Nephron progenitor cell (in vitro differentiated cells): ENCODE measurements around the gene PSME3.

Source experiments
- DNase-seq: peaks from one replicate; pipeline ENCODE4 v3.0.0; 2021
- H3K27ac Mint-ChIP-seq: 2 replicates; pipeline ENCODE4 v1.8.0; 2021; ENCODE audit warnings: mild to moderate bottlenecking, moderate library complexity, mixed read lengths
- H3K27me3 Mint-ChIP-seq: 2 replicates; pipeline ENCODE4 v1.8.0; 2021; ENCODE audit warnings: mild to moderate bottlenecking, low read depth, mixed read lengths; ENCODE audit not compliant: poor library complexity
- H3K36me3 Mint-ChIP-seq: 2 replicates; pipeline ENCODE4 v1.8.0; 2021; ENCODE audit warnings: low read depth, mixed read lengths
- H3K4me1 Mint-ChIP-seq: 2 replicates; pipeline ENCODE4 v1.8.0; 2021; ENCODE audit warnings: mixed read lengths
- H3K4me3 Mint-ChIP-seq: 2 replicates; pipeline ENCODE4 v1.8.0; 2021; ENCODE audit warnings: mild to moderate bottlenecking, moderate library complexity, mixed read lengths
- H3K9me3 Mint-ChIP-seq: 2 replicates; pipeline ENCODE4 v1.8.0; 2021; ENCODE audit warnings: mild to moderate bottlenecking, moderate library complexity, mixed read lengths
- TF ChIP-seq, protein P1 (sequence below): fragments of 200-600 bp; sonication (generic); IDR thresholded peaks from 2 replicates; pipeline ENCODE4 v1.5.0; 2021; ENCODE audit warnings: antibody characterized with exemption

PSME3 gene

DNA sequence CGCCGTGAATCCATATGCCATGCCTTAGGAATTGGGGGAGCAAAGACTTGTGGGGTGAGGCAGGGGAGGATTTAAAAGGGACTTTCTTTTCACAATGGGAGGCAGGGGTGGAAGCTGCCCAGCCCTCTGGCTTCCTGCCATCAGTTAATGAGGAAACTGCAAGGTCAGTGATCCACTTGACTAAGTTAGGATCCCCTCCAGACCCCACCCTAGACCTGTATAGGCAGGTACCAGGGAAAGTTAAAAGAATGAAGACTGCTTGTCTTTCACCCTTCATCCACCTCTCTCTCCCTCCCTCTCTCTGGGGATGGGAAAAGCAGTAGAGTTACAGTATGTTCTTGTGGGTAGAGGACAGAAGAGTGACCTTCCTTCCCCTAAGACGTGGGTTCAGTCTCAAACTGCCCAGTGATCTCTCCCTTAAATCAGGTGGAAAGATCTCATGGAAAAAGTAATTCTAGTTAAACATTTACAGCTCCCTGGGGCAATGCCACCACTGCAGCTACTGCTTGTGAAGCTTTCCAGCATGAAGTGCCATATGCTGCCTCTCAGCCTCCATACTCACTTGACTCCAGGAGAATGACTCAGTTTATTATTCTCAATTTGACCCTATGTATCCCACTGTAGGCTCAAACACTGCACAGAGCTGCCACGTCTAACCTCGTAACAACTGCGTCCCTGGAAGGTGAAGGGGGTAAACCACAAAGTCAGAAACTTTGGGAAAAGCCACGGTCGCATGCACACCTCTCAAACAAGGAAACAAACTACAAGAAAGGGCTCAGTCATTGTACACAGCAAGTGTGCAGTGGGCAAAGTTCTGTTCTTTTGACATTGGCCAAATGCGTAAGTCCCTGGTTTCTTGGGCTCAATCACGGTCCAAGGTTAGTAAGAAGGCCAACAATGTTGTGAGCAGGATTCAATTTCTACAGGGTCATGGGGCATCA is 35.9 kb upstream of the PSME3 start:
- Mint-ChIP-seq H3K27ac (no peak overlapping the region), H3K36me3 (peaks cover 36% of the 10 kb centered on the region), H3K4me1 (peaks cover 48% of the 10 kb centered on the region), H3K9me3 (peaks cover 5% of the 10 kb centered on the region), H3K4me3 (peak overlapping the region; percentile 96), H3K27me3 (peaks cover 27% of the 10 kb centered on the region)
- no peak for DNase-seq
- TF ChIP-seq, protein P1, sequence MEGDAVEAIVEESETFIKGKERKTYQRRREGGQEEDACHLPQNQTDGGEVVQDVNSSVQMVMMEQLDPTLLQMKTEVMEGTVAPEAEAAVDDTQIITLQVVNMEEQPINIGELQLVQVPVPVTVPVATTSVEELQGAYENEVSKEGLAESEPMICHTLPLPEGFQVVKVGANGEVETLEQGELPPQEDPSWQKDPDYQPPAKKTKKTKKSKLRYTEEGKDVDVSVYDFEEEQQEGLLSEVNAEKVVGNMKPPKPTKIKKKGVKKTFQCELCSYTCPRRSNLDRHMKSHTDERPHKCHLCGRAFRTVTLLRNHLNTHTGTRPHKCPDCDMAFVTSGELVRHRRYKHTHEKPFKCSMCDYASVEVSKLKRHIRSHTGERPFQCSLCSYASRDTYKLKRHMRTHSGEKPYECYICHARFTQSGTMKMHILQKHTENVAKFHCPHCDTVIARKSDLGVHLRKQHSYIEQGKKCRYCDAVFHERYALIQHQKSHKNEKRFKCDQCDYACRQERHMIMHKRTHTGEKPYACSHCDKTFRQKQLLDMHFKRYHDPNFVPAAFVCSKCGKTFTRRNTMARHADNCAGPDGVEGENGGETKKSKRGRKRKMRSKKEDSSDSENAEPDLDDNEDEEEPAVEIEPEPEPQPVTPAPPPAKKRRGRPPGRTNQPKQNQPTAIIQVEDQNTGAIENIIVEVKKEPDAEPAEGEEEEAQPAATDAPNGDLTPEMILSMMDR: no peak

DNA sequence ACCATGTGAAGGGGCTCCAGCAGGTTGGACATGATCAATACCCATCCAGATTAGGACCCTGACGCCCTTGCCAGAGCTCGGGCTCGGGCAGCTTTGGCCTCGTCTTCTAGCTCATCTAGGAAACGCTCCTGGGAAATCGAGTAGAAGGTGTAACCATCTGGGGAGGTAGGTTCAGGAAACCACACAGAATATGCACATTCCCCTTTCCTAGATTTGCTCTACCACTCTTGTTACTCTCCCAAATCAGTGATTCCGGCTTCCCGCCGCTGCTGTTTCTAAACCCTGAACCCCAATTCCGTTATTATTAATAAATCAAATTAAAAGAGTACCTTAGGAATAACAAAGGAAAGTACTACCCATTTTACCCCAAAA is 35.2 kb upstream of the PSME3 start:
- no peak for DNase-seq
- H3K4me1 Mint-ChIP-seq: peaks cover 55% of the 10 kb centered on the region
- no peak overlapping the region for H3K27ac Mint-ChIP-seq
- peaks cover 5% of the 10 kb centered on the region for H3K9me3 Mint-ChIP-seq
- H3K36me3 Mint-ChIP-seq: peaks cover 36% of the 10 kb centered on the region
- TF ChIP-seq, protein P1: no peak
- H3K4me3 Mint-ChIP-seq: peak overlapping the region; percentile 96
- peaks cover 25% of the 10 kb centered on the region for H3K27me3 Mint-ChIP-seq

DNA sequence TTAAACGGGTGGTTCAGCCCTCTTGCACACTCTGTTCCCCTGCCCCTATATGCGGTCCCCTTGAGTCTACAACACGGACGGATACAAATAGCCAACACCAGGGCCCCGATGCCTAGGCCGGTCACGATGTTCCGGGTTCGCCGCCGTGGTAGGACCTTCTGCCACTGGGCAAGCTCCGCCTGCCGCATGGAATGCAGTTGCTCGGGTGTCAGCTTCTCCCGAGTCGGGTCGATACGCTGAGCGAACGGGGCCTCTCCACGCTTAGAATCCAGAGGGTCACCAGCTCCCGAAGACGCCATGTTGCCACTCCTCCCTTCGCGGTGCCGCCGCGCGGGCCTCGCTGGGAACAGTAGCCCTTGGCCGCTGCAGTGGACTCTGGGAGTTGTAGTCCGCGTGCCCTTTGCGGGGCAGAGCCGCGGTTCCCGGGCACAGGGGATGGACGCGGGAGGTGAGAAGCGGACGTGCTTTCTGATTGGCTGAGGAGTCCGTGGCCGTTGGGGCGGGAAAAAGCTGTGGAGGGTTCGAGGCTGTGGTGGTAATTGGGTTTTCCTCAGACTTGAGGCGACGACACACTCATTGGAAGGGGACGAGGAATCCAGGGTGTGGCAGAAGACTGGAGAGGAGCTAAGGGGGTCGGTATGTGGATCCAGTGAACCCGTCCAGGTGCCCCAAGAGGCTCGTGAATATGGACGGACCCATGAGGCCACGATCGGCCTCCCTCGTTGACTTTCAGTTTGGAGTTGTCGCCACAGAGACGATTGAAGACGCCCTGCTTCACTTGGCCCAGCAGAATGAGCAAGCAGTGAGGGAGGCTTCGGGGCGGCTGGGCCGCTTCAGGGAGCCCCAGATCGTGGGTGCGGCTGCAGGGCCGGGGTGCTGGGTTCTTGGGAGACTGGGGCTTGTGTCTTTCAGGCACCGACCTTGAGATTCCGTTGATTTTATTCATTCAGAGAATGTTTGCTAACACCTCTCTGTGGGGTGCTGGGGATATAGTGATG is 34.5 kb upstream of the PSME3 start, which contains the start of the genes CNTD1 and COA3:
Gene CNTD1 (plus strand): TSS at position 479 of the 998 bp plus-strand sequence. CDS start 207 bp downstream, at position 686.
Gene COA3 (minus strand): TSS at position 322 of the 998 bp plus-strand sequence. CDS start 23 bp downstream, at position 299.
- peak; percentile 89 for DNase-seq
- TF ChIP-seq, protein P1: no peak
- peaks cover 36% of the 10 kb centered on the region for H3K36me3 Mint-ChIP-seq
- peak within 1 kb of the TSS; percentile 96 for H3K4me3 Mint-ChIP-seq
- peaks cover 5% of the 10 kb centered on the region for H3K9me3 Mint-ChIP-seq
- H3K4me1 Mint-ChIP-seq: peaks cover 62% of the 10 kb centered on the region
- peak within 1 kb of the TSS; percentile 43 for H3K27ac Mint-ChIP-seq
- H3K27me3 Mint-ChIP-seq: peaks cover 25% of the 10 kb centered on the region

DNA sequence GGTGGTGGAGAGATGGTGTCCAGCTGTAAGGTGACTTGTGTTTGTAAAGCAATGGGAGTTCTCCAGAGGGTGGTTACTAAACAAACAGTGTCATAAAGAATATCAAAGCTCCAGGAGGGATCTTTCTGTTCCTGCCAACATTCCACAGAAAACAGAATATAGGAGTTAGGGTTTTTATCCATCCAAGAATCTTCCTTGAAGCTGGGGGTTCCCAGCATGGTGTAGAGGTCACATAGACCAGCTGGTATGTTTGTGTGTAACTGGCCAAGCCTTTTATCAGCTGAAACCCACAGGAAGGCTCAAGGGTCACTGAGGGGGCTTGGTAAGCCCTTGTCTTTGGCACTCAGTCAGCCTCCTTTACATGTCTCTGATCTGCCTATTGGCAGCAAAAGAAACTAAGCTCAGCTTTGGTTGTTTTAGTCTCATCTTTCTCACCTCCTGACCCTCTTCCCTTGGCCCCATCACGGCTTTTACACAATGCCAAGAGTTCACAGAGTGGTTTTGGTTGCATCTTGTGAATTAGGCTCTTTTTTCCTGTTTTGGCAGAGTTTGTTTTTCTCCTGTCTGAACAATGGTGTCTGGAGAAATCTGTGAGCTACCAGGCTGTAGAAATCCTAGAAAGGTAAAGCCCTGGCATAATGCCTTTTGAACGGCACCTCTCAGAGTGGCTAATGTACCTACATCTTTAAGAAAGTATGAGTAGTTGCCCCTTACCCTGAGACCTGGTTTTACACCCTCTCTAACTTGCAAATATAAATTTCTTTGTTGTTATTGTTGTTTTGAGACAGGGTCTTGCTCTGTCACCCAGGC is 29.9 kb upstream of the PSME3 start:
- Mint-ChIP-seq H3K4me3 (peak overlapping the region; percentile 63), H3K9me3 (peaks cover 5% of the 10 kb centered on the region), H3K4me1 (peaks cover 55% of the 10 kb centered on the region), H3K27me3 (peaks cover 19% of the 10 kb centered on the region), H3K27ac (peak overlapping the region; percentile 99), H3K36me3 (peaks cover 6% of the 10 kb centered on the region)
- TF ChIP-seq, protein P1: no peak
- DNase-seq: peak; percentile 16

DNA sequence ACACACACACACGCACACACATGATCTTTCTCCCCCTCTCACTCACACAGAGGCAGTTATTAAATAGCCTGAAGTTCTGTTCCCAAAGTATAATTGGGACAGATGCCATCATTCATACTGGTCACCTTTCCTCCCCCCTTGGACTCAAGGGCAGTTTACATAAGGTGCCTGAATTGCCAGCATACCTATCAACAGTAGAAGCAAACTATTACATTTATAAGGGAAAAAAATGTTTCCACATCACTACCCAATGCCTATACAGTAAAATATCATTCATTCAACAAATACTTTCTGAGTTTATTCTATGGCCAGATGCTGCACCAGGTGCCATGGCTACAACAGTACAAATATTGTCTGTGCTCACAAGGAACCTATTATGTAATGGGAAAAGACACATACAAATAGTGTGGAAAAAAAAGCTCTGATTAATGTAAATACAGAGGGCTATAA is 28.3 kb upstream of the PSME3 start:
- TF ChIP-seq, protein P1: no peak
- DNase-seq: no peak
- H3K9me3 Mint-ChIP-seq: no peaks in the 10 kb centered on the region
- peaks cover 55% of the 10 kb centered on the region for H3K4me1 Mint-ChIP-seq
- peak overlapping the region; percentile 46 for H3K4me3 Mint-ChIP-seq
- H3K27ac Mint-ChIP-seq: peak overlapping the region; percentile 52
- peaks cover 2% of the 10 kb centered on the region for H3K36me3 Mint-ChIP-seq
- H3K27me3 Mint-ChIP-seq: peaks cover 15% of the 10 kb centered on the region
